Stimulated activated effector memory CD8-positive, alpha-beta T cell treated with anti-CD3 and anti-CD28 coated beads, Interleukin-12 subunit alpha, Interleukin-12 subunit beta, amount 100 ng/mL, for 72 hours (primary cell): ENCODE measurements around the gene SPTSSA.
"Not testable (repeated sequence)": the region's sequence is repeated elsewhere in the genome, so short reads cannot be mapped to it uniquely, and the experiment has no call there.

ENCODE experiments used
- ATAC-seq: fragments of 150-1000 bp; cut with Tn5 transposase; 2 replicates; pipeline ENCODE4 v1.10.0; 2021
- DNase-seq, 2 donors: peaks; one replicate each; pipeline ENCODE4 v3.0.0; 2021 to 2022; ENCODE audit warnings: low spot score in 2 of 2
- H3K27ac Mint-ChIP-seq: one replicate; pipeline ENCODE4 v1.8.0; 2022; ENCODE audit warnings: mild to moderate bottlenecking, mixed read lengths
- H3K36me3 Mint-ChIP-seq: one replicate; pipeline ENCODE4 v1.8.0; 2022; ENCODE audit warnings: mild to moderate bottlenecking, mixed read lengths
- H3K4me1 Mint-ChIP-seq: one replicate; pipeline ENCODE4 v1.8.0; 2022; ENCODE audit warnings: mixed read lengths
- H3K4me3 Mint-ChIP-seq: one replicate; pipeline ENCODE4 v1.8.0; 2022; ENCODE audit warnings: mild to moderate bottlenecking, mixed read lengths
- H3K9me3 Mint-ChIP-seq: one replicate; pipeline ENCODE4 v1.8.0; 2022; ENCODE audit warnings: mixed read lengths

Gene SPTSSA

GRCh38 chr14:34452258-34452822 lies 9.7 kb downstream of the SPTSSA start:
- DNase-seq: no peak
- Mint-ChIP-seq H3K4me1 (no peaks in the 10 kb centered on the region), H3K36me3 (peaks cover 68% of the 10 kb centered on the region), H3K4me3 (no peak overlapping the region), H3K9me3 (no peaks in the 10 kb centered on the region), H3K27ac (no peak overlapping the region)
- no peak for ATAC-seq

GRCh38 chr14:34450958-34451357 lies 11.1 kb downstream of the SPTSSA start:
- Mint-ChIP-seq H3K4me3 (no peak overlapping the region), H3K27ac (no peak overlapping the region), H3K9me3 (no peaks in the 10 kb centered on the region), H3K36me3 (peaks cover 60% of the 10 kb centered on the region), H3K4me1 (no peaks in the 10 kb centered on the region)
- no peak for DNase-seq
- ATAC-seq: no peak

- Mint-ChIP-seq H3K36me3 (peaks cover 56% of the 10 kb centered on the region), H3K9me3 (no peaks in the 10 kb centered on the region), H3K4me3 (no peak overlapping the region), H3K27ac (no peak overlapping the region), H3K4me1 (no peaks in the 10 kb centered on the region)
- ATAC-seq: no peak
- DNase-seq: no peak
Measured at GRCh38 chr14:34450542-34450915, 11.5 kb downstream of the SPTSSA start.

- Mint-ChIP-seq H3K4me3 (no peak overlapping the region), H3K36me3 (peaks cover 50% of the 10 kb centered on the region), H3K9me3 (no peaks in the 10 kb centered on the region), H3K4me1 (no peaks in the 10 kb centered on the region), H3K27ac (no peak overlapping the region)
- ATAC-seq: no peak
- no peak for DNase-seq
Measured at GRCh38 chr14:34449819-34450541, 12.1 kb downstream of the SPTSSA start.

- Mint-ChIP-seq H3K4me1 (peaks cover 17% of the 10 kb centered on the region), H3K9me3 (no peaks in the 10 kb centered on the region), H3K27ac (no peak overlapping the region), H3K4me3 (no peak overlapping the region), H3K36me3 (no peaks in the 10 kb centered on the region)
- DNase-seq: no peak
- no peak for ATAC-seq
Measured at GRCh38 chr14:34439090-34439489, 22.9 kb downstream of the SPTSSA start.

- Mint-ChIP-seq H3K4me3 (no peak overlapping the region), H3K4me1 (peaks cover 17% of the 10 kb centered on the region), H3K9me3 (no peaks in the 10 kb centered on the region), H3K27ac (no peak overlapping the region), H3K36me3 (no peaks in the 10 kb centered on the region)
- no peak for ATAC-seq
- DNase-seq: no peak
Measured at GRCh38 chr14:34438438-34438837, 23.6 kb downstream of the SPTSSA start.

- no peak overlapping the region for H3K4me3 Mint-ChIP-seq
- ATAC-seq (no peak), DNase-seq (no peak)
- H3K4me1 Mint-ChIP-seq: peaks cover 15% of the 10 kb centered on the region
- no peaks in the 10 kb centered on the region for H3K9me3 Mint-ChIP-seq
- H3K27ac Mint-ChIP-seq: no peak overlapping the region
- H3K36me3 Mint-ChIP-seq: no peaks in the 10 kb centered on the region
Measured at GRCh38 chr14:34437729-34438080, 24.3 kb downstream of the SPTSSA start.

GRCh38 chr14:34436960-34437728 lies 24.9 kb downstream of the SPTSSA start:
- DNase-seq (no peak), ATAC-seq (no peak)
- no peaks in the 10 kb centered on the region for H3K36me3 Mint-ChIP-seq
- no peaks in the 10 kb centered on the region for H3K9me3 Mint-ChIP-seq
- H3K4me3 Mint-ChIP-seq: no peak overlapping the region
- H3K4me1 Mint-ChIP-seq: peaks cover 9% of the 10 kb centered on the region
- H3K27ac Mint-ChIP-seq: no peak overlapping the region

- H3K9me3 Mint-ChIP-seq: no peaks in the 10 kb centered on the region
- DNase-seq: no peak
Measured at GRCh38 chr14:34436118-34436905, 25.7 kb downstream of the SPTSSA start.

GRCh38 chr14:34433957-34434356 lies 28.1 kb downstream of the SPTSSA start:
- Mint-ChIP-seq H3K27ac (no peak overlapping the region), H3K4me1 (no peaks in the 10 kb centered on the region), H3K36me3 (no peaks in the 10 kb centered on the region), H3K4me3 (no peak overlapping the region), H3K9me3 (no peaks in the 10 kb centered on the region)
- ATAC-seq (no peak), DNase-seq (no peak)

More at GRCh38 chr14:34436118-34436905, 25.7 kb downstream of the SPTSSA start:
- peaks cover 1% of the 10 kb centered on the region for H3K4me1 Mint-ChIP-seq
- no peak overlapping the region for H3K27ac Mint-ChIP-seq
- ATAC-seq: no peak
- H3K36me3 Mint-ChIP-seq: no peaks in the 10 kb centered on the region
- H3K4me3 Mint-ChIP-seq: no peak overlapping the region

GRCh38 chr14:34428102-34428466 lies 34.0 kb downstream of the SPTSSA start:
- H3K36me3 Mint-ChIP-seq, H3K27ac Mint-ChIP-seq, H3K4me3 Mint-ChIP-seq, H3K9me3 Mint-ChIP-seq, ATAC-seq, DNase-seq, H3K4me1 Mint-ChIP-seq: not testable (repeated sequence)

GRCh38 chr14:34426313-34427295 lies 35.4 kb downstream of the SPTSSA start:
- DNase-seq: no peak
- Mint-ChIP-seq H3K27ac (no peak overlapping the region), H3K9me3 (peaks cover under 1% of the 10 kb centered on the region), H3K4me1 (no peaks in the 10 kb centered on the region), H3K4me3 (no peak overlapping the region), H3K36me3 (no peaks in the 10 kb centered on the region)
- ATAC-seq: no peak

GRCh38 chr14:34425095-34425851 lies 36.8 kb downstream of the SPTSSA start:
- Mint-ChIP-seq H3K4me1 (no peaks in the 10 kb centered on the region), H3K4me3 (no peak overlapping the region), H3K36me3 (no peaks in the 10 kb centered on the region), H3K9me3 (peaks cover 10% of the 10 kb centered on the region), H3K27ac (no peak overlapping the region)
- no peak for ATAC-seq
- no peak for DNase-seq

GRCh38 chr14:34424488-34424887 lies 37.6 kb downstream of the SPTSSA start:
- Mint-ChIP-seq H3K9me3 (peaks cover 12% of the 10 kb centered on the region), H3K36me3 (no peaks in the 10 kb centered on the region), H3K27ac (no peak overlapping the region), H3K4me3 (no peak overlapping the region), H3K4me1 (no peaks in the 10 kb centered on the region)
- DNase-seq (no peak), ATAC-seq (no peak)
